A549 (cell line): ENCODE data around the gene MYL12A. TPM values are rescaled to one million over a fixed set of nuclear protein-coding genes. Genes with fewer than 3 reads are reported as not detected.

Source experiments
- ATAC-seq, 2 experiments: fragments of 200-7000 bp in 1 of 2; fragments of >200 bp in 1 of 2; cut with Nextera tagmentation in 1 of 2; cut with Tn5 transposase in 1 of 2; 3 replicates each; pipeline versions ENCODE4 v1.8.0 to v1.9.1; 2018 to 2020; ENCODE audit warnings: mild to moderate bottlenecking in 1 of 2, moderate library complexity in 1 of 2
- CTCF ChIA-PET: fragments of 300-600 bp; sonication (Branson Sonifier 250); formaldehyde crosslinking; extraction: SDS; loops from one replicate; lab custom pipeline; 2021; ENCODE audit warnings: antibody characterized with exemption, inconsistent platforms; lab: Yijun Ruan, JAX
- POLR2A ChIA-PET: fragments of 350-600 bp; formaldehyde crosslinking; extraction: SDS; loops from one replicate; lab custom pipeline; 2021; ENCODE audit warnings: antibody characterized with exemption, inconsistent platforms; lab: Yijun Ruan, JAX
- DNase-seq, 2 experiments: peaks; one replicate each; pipeline versions ENCODE4 v3.0.0 to v3.0.0-alpha.2; 2011 to 2016; ENCODE audit warnings: low read depth in 1 of 2, low spot score in 1 of 2
- FAIRE-seq: peaks from 2 replicates; lab custom pipeline; 2011; peaks lifted over from hg19 to GRCh38; lab: Jason Lieb, UNC
- H3K27ac ChIP-seq, 2 experiments: fragments of >200 bp; sonication (Bioruptor Twin); formaldehyde crosslinking; 3 replicates each; pipeline ENCODE4 v1.5.1; 2016 to 2017
- H3K4me1 ChIP-seq: fragments of >200 bp; sonication (Bioruptor Twin); formaldehyde crosslinking; 3 replicates; pipeline ENCODE4 v1.6.1; 2016
- H3K4me2 ChIP-seq: fragments of >200 bp; sonication (Bioruptor Twin); formaldehyde crosslinking; 3 replicates; pipeline ENCODE4 v1.6.1; 2016
- H3K4me3 ChIP-seq: fragments of >200 bp; sonication (Bioruptor Twin); formaldehyde crosslinking; 3 replicates; pipeline ENCODE4 v1.5.1; 2016
- H3K9me3 ChIP-seq: fragments of >200 bp; sonication (Bioruptor Twin); formaldehyde crosslinking; 3 replicates; pipeline ENCODE4 v1.6.1; 2016
- BCL3 ChIP-seq: fragments of >200 bp; sonication (Bioruptor Twin); formaldehyde crosslinking; IDR thresholded peaks from 3 replicates; pipeline ENCODE4 v1.6.1; 2016
- CBX2 ChIP-seq: fragments of 200-600 bp; sonication (generic); IDR thresholded peaks from 2 replicates; pipeline ENCODE4 v1.6.1; 2016; ENCODE audit warnings: low read depth, mild to moderate bottlenecking, borderline replicate concordance
- CHD2 ChIP-seq: fragments of 150-350 bp; IDR thresholded peaks from 2 replicates; pipeline ENCODE4 v1.6.1; 2014; ENCODE audit warnings: low read length; ENCODE audit not compliant: partially characterized antibody
- CHD4 ChIP-seq: fragments of 200-600 bp; sonication (generic); IDR thresholded peaks from 2 replicates; pipeline ENCODE4 v1.6.1; 2016; ENCODE audit warnings: antibody characterized with exemption, mild to moderate bottlenecking, borderline replicate concordance
- EHF ChIP-seq: fragments of 250-450 bp; sonication (Bioruptor Pico); IDR thresholded peaks from 2 replicates; pipeline ENCODE4 v1.5.0; 2020; ENCODE audit warnings: mild to moderate bottlenecking
- ELK1 ChIP-seq: fragments of 150-350 bp; IDR thresholded peaks from 2 replicates; pipeline ENCODE4 v1.6.1; 2014; ENCODE audit warnings: low read depth, mild to moderate bottlenecking, low read length
- EP300 ChIP-seq, 2 experiments: fragments of >200 bp; sonication (Bioruptor Twin); formaldehyde crosslinking; IDR thresholded peaks; 2 replicates in 1 of 2; 3 replicates in 1 of 2; pipeline ENCODE4 v1.6.1; 2016 to 2017
- ESRRA ChIP-seq: fragments of 150-350 bp; IDR thresholded peaks from 2 replicates; pipeline ENCODE4 v1.6.1; 2014; ENCODE audit warnings: mild to moderate bottlenecking, low read length, borderline replicate concordance
- HES2 ChIP-seq: fragments of >200 bp; sonication (Bioruptor Twin); formaldehyde crosslinking; IDR thresholded peaks from 2 replicates; pipeline ENCODE4 v1.6.1; 2016
- HOXA7 ChIP-seq: fragments of 250-450 bp; sonication (Bioruptor Pico); IDR thresholded peaks from 2 replicates; pipeline ENCODE4 v1.5.0; 2020; ENCODE audit warnings: mild to moderate bottlenecking, moderate library complexity
- KDM1A ChIP-seq: fragments of 200-600 bp; sonication (generic); IDR thresholded peaks from 2 replicates; pipeline ENCODE4 v1.6.1; 2016; ENCODE audit warnings: low read depth, mild to moderate bottlenecking
- KDM5A ChIP-seq: fragments of 200-600 bp; sonication (generic); IDR thresholded peaks from 2 replicates; pipeline ENCODE4 v1.6.1; 2016; ENCODE audit warnings: antibody characterized with exemption, mild to moderate bottlenecking
- MAFK ChIP-seq: fragments of 450-650 bp; IDR thresholded peaks from 2 replicates; pipeline ENCODE4 v1.6.1; 2014; ENCODE audit not compliant: partially characterized antibody
- MAX ChIP-seq: IDR thresholded peaks from 2 replicates; pipeline ENCODE4 v1.6.1; 2012
- NFE2L2 ChIP-seq: fragments of 150-350 bp; conservative IDR thresholded peaks from 2 replicates; pipeline ENCODE4 v1.6.1; 2014; ENCODE audit warnings: low read length
- NR3C1 ChIP-seq: fragments of >200 bp; sonication (Bioruptor Twin); formaldehyde crosslinking; IDR thresholded peaks from 3 replicates; pipeline ENCODE4 v1.6.1; 2017
- PBX3 ChIP-seq: IDR thresholded peaks from 2 replicates; pipeline ENCODE4 v1.6.1; 2012
- POLR2A ChIP-seq: IDR thresholded peaks from 2 replicates; pipeline ENCODE4 v1.6.1; 2012; ENCODE audit warnings: mild to moderate bottlenecking, low read length
- POLR2AphosphoS2 ChIP-seq: conservative IDR thresholded peaks from 2 replicates; pipeline ENCODE4 v1.6.1; 2012; ENCODE audit warnings: low read length, improper control_type of control experiment, inconsistent platforms
- RARB ChIP-seq: fragments of 250-450 bp; sonication (Bioruptor Pico); IDR thresholded peaks from 2 replicates; pipeline ENCODE4 v1.8.0; 2021; ENCODE audit warnings: mild to moderate bottlenecking, moderate library complexity
- RCOR1 ChIP-seq: fragments of 150-350 bp; IDR thresholded peaks from 2 replicates; pipeline ENCODE4 v1.6.1; 2014; ENCODE audit warnings: antibody characterized with exemption, low read length, low read depth
- RNF2 ChIP-seq: fragments of 200-600 bp; sonication (generic); IDR thresholded peaks from 2 replicates; pipeline ENCODE4 v1.6.1; 2016; ENCODE audit warnings: low read depth, mild to moderate bottlenecking, antibody characterized with exemption, moderate library complexity, borderline replicate concordance
- TFCP2L1 ChIP-seq: fragments of 250-450 bp; sonication (Bioruptor Pico); IDR thresholded peaks from 2 replicates; pipeline ENCODE4 v1.5.0; 2021; ENCODE audit warnings: mild to moderate bottlenecking
- USF2 ChIP-seq: fragments of 450-650 bp; IDR thresholded peaks from 2 replicates; pipeline ENCODE4 v1.6.1; 2014; ENCODE audit warnings: antibody characterized with exemption
- ZC3H11A ChIP-seq: fragments of 450-650 bp; IDR thresholded peaks from 2 replicates; pipeline ENCODE4 v1.6.1; 2014; ENCODE audit warnings: antibody characterized with exemption, mild to moderate bottlenecking
- ZFP36 ChIP-seq: fragments of 450-650 bp; IDR thresholded peaks from 2 replicates; pipeline ENCODE4 v1.6.1; 2014; ENCODE audit warnings: borderline replicate concordance; ENCODE audit not compliant: partially characterized antibody
- ZNF302 ChIP-seq: fragments of 250-450 bp; sonication (Bioruptor Pico); IDR thresholded peaks from 2 replicates; pipeline ENCODE4 v1.9.0; 2021; ENCODE audit warnings: inconsistent platforms, mild to moderate bottlenecking, moderate library complexity
- WGBS: methylation state at CpG from one replicate; pipeline ENCODE4 v1.1.6; 2017; ENCODE audit errors: missing lambda C conversion rate; 5-methylcytosine and 5-hydroxymethylcytosine counted together
- polyA plus RNA-seq, 4 experiments: library from polyadenylated mRNA; depleted of rRNA in 3 of 4; stranded (reverse); fragments of >200 nt; fragmentation: RNase III in 1 of 4; extraction: RNeasy Plus Mini Kit Qiagen cat#74134 plus additional on column Dnase treatment in 1 of 4; gene quantifications; 2 replicates in 3 of 4; 3 replicates in 1 of 4; pipeline ENCODE4 v1.2.3, GENCODE V29; 2011 to 2017

The MYL12A gene
- polyA plus RNA-seq, 2 of the 4 experiments (the other 2 are of a cell fraction): 510 to 514 TPM

- no peak for TF ChIP-seq HES2
- no peak for TF ChIP-seq USF2
- TF ChIP-seq CBX2: no peak
- no peak for TF ChIP-seq NFE2L2
Measured at GRCh38 chr18:3233004-3233403, 14.6 kb upstream of the MYL12A start (continued).

- no peak for ATAC-seq
- no peak overlapping the region for H3K27ac ChIP-seq
- H3K4me3 ChIP-seq: no peak overlapping the region
- POLR2A ChIA-PET: no interaction called here
- H3K4me2 ChIP-seq: no peak overlapping the region
- H3K9me3 ChIP-seq: no peaks in the 10 kb centered on the region
- WGBS: 77% methylated on average over 4 of the region's 4 CpGs
- TF ChIP-seq KDM5A: no peak
- no peak for TF ChIP-seq EHF
- TF ChIP-seq EP300 (IDR thresholded peaks at IDR 0.05): no peak
- TF ChIP-seq CHD2: no peak
- no peak for TF ChIP-seq ZFP36
- no peak for TF ChIP-seq POLR2AphosphoS2
- TF ChIP-seq ZC3H11A: no peak
- TF ChIP-seq RARB (CRISPR knock-in tag): no peak
- DNase-seq: no peak
- CTCF ChIA-PET: interaction anchor here (1.3 kb wide), 1 partner anchor 12 kb away, joined by 4 read pairs; no protein-coding TSS in a partner anchor
- FAIRE-seq: no peak
- no peaks in the 10 kb centered on the region for H3K4me1 ChIP-seq
Measured at GRCh38 chr18:3233433-3234168, 14.0 kb upstream of the MYL12A start.

- no peak for FAIRE-seq
- no peak for DNase-seq
- ChIA-PET CTCF (interaction anchor here (0.7 to 1.3 kb wide), 2 partner anchors 11 to 511 kb away, joined by 4 read pairs; no protein-coding TSS in a partner anchor), POLR2A (no interaction called here)
- no peak for TF ChIP-seq ESRRA
- TF ChIP-seq ZC3H11A: no peak
- no peak for TF ChIP-seq RNF2
- TF ChIP-seq POLR2A: no peak
- no peak for TF ChIP-seq CHD4
- no peak for TF ChIP-seq PBX3
- TF ChIP-seq MAFK: no peak
- TF ChIP-seq HOXA7 (CRISPR knock-in tag): no peak
- TF ChIP-seq TFCP2L1 (CRISPR knock-in tag): no peak
- TF ChIP-seq ELK1: no peak
- TF ChIP-seq NR3C1: no peak
- no peak for TF ChIP-seq MAX
- no peak for TF ChIP-seq RCOR1
- no peak for TF ChIP-seq CHD2
- no peak for TF ChIP-seq BCL3
- TF ChIP-seq KDM1A: no peak
- no peak for TF ChIP-seq ZNF302
- Histone ChIP-seq H3K4me3 (no peak overlapping the region), H3K9me3 (no peaks in the 10 kb centered on the region), H3K27ac (no peak overlapping the region), H3K4me2 (no peak overlapping the region), H3K4me1 (no peaks in the 10 kb centered on the region)
- 58% methylated on average over 5 of the region's 5 CpGs for WGBS
- no peak for ATAC-seq
Measured at GRCh38 chr18:3234457-3234856, 13.1 kb upstream of the MYL12A start.
